ENCODE results near the gene FNDC11.
"Not testable (repeated sequence)": the region's sequence is repeated elsewhere in the genome, so short reads cannot be mapped to it uniquely, and the experiment has no call there.

Gene FNDC11

DNA sequence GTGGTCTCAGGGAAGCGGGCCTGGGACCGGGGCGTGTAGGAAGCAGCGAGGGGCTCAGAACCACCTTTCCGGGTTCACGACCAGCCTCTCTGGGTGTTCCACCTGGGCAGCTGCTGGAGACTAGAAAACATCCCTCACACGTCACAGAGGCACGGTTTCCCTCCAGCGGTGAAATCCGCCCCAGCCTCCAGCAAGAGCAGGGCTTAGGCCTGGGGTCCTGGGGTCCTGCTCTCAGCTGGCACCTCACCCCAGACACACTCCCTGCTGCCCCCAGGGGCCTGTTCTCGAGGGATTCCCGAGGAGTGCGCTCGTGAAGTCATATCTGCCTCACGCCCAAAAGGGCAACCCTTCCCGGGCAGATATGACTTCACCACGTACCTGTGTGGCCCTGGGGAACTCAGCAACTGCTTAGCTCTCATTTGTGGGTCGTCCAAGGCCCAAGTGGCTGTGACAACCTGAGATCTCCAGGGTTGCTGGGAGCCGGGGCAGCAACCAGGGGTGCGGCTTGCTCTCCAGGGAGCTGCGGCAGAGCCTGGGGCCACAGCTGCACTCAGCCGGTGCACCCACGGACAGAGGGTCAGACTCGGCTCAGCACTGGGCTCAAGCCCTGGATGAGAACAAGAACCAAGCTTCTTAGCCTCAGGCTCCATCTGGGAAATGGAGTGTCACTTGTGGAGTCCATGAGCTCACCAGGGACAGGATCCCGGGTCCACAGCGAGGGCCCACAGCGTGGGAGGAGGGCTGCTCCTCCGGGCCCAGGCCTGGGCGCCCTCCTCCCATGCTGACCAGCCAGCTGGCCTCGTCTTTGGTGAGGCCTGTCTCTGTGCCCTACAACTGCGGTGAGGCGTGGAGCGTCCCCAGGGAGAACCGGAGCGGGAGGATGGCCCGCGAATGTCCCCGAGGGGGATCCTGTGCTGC lies 661 bp downstream of the FNDC11 start:
- Histone ChIP-seq H3K4me1 (ENCODE audit: control insufficient read depth, insufficient read depth, low read length) (no peaks in the 10 kb centered on the region), H3K36me3 (ENCODE audit: control insufficient read depth, insufficient read depth, low read length) (no peaks in the 10 kb centered on the region), H3K27me3 (ENCODE audit: control insufficient read depth, insufficient read depth, low read length) (peaks cover 4% of the 10 kb centered on the region), H3K27ac (ENCODE audit: low read depth, low read length) (no peak overlapping the region), H3K4me3 (ENCODE audit: low read length) (no peak overlapping the region), H3K9ac (ENCODE audit: low read length) (no peak overlapping the region)

- H3K4me3 ChIP-seq (ENCODE audit: low read length), result no peak overlapping the region
- peaks cover 4% of the 10 kb centered on the region for H3K27me3 ChIP-seq (ENCODE audit: control insufficient read depth, insufficient read depth, low read length)
- no peak overlapping the region for H3K27ac ChIP-seq (ENCODE audit: low read depth, low read length)
- H3K4me1 ChIP-seq (ENCODE audit: control insufficient read depth, insufficient read depth, low read length), result no peaks in the 10 kb centered on the region
- H3K9ac ChIP-seq (ENCODE audit: low read length), result no peak overlapping the region
- peaks cover 7% of the 10 kb centered on the region for H3K36me3 ChIP-seq (ENCODE audit: control insufficient read depth, insufficient read depth, low read length)
These were observed 1.9 kb downstream of the FNDC11 start for GRCh38 chr20:63555661-63556381.

DNA sequence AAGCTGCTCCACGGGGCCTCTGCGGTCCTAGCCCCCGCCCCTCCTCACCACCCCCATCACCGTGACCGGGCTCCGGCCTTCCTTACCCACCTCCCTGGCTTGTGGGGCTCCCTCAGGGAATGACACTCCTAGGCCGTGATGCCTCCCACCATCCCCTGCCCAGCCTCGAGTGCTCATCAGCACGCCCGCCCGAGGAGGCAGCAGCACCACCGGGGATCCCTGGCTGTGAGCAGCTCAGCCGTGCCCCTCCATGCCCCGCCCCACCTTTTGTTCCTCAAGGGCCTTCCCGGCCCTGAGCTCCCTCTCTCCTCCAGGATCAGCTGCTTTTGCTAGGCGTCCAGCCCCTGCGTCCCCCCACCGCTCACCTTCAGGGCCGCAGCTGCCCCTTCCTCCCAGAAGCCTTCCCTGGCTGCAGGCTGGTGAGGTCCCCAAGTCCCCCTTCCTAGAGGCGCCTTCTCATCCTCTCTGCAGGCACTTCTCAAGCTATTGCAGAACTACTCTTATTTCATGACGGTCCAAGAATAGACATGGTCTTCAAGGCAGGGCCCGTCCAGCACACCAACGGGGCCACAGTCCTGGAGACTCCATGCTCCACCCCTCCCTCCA lies 3.0 kb downstream of the FNDC11 start:
- no peaks in the 10 kb centered on the region for H3K4me1 ChIP-seq (ENCODE audit: control insufficient read depth, insufficient read depth, low read length)
- H3K27ac ChIP-seq (ENCODE audit: low read depth, low read length), result no peak overlapping the region
- no peak overlapping the region for H3K9ac ChIP-seq (ENCODE audit: low read length)
- peaks cover 2% of the 10 kb centered on the region for H3K27me3 ChIP-seq (ENCODE audit: control insufficient read depth, insufficient read depth, low read length)
- H3K36me3 ChIP-seq (ENCODE audit: control insufficient read depth, insufficient read depth, low read length), result peaks cover 10% of the 10 kb centered on the region
- no peak overlapping the region for H3K4me3 ChIP-seq (ENCODE audit: low read length)

DNA sequence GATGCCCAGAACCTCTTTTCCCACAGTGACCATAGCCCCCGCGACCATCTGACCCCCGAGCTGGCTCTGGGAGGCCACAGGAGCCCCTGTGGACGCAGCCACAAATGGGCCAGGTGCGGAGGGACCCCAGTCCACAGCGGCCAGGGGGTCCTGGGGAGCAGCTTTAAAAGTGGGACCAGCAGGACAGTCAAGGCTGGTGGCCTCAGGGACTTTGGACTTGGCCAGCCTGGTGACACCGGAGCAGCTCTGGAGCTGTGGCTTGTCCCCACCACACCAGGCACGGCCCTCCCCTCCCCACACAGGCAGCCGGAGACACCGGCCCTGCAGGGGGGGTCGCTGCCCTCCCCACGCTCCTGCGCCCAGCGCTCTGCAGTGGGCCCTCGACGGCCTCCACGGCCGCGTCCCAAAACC lies 3.5 kb downstream of the FNDC11 start:
- H3K4me1 ChIP-seq (ENCODE audit: control insufficient read depth, insufficient read depth, low read length), result no peaks in the 10 kb centered on the region
- H3K4me3 ChIP-seq (ENCODE audit: low read length), result no peak overlapping the region
- no peak overlapping the region for H3K27ac ChIP-seq (ENCODE audit: low read depth, low read length)
- peaks cover 13% of the 10 kb centered on the region for H3K36me3 ChIP-seq (ENCODE audit: control insufficient read depth, insufficient read depth, low read length)
- peaks cover 2% of the 10 kb centered on the region for H3K27me3 ChIP-seq (ENCODE audit: control insufficient read depth, insufficient read depth, low read length)
- no peak overlapping the region for H3K9ac ChIP-seq (ENCODE audit: low read length)

GRCh38 chr20:63558804-63559484 lies 5.0 kb downstream of the FNDC11 start:
- no peak overlapping the region for H3K4me3 ChIP-seq (ENCODE audit: low read length)
- no peaks in the 10 kb centered on the region for H3K4me1 ChIP-seq (ENCODE audit: control insufficient read depth, insufficient read depth, low read length)
- no peak overlapping the region for H3K9ac ChIP-seq (ENCODE audit: low read length)
- H3K27ac ChIP-seq (ENCODE audit: low read depth, low read length), result no peak overlapping the region
- H3K36me3 ChIP-seq (ENCODE audit: control insufficient read depth, insufficient read depth, low read length), result peaks cover 14% of the 10 kb centered on the region
- H3K27me3 ChIP-seq (ENCODE audit: control insufficient read depth, insufficient read depth, low read length), result peaks cover 2% of the 10 kb centered on the region

DNA sequence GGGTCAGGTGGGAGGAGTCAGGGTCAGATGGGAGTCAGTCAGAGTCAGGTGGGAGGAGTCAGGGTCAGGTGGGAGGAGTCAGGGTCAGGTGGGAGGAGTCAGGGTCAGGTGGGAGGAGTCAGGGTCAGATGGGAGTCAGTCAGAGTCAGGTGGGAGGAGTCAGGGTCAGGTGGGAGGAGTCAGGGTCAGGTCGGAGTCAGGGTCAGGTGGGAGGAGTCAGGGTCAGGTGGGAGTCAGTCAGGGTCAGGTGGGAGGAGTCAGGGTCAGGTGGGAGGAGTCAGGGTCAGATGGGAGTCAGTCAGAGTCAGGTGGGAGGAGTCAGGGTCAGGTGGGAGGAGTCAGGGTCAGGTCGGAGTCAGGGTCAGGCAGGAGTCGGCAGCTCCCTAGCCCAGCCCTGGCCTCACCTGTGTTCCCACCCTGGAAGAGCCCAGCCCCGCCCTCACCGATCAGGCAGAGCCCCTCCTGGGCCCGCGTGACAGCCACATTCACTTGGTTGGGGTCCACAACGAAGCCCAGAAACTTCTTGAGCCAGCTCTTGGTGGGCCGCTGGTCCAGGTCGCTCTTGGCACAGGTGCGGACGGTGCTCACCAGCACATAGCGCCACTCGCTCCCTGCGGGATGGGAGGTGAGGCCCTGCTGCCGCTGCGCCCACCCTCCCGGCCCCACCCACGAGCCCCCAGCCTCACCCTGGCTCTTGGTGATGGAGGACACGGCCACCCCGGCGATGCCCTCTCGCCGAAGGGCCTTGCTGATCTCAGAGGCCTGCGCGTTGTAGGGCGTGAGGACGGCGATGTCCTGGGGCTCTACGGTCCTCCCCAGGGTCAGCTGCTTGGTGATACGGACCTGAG lies 5.8 kb downstream of the FNDC11 start:
- H3K36me3 ChIP-seq (ENCODE audit: control insufficient read depth, insufficient read depth, low read length), result peaks cover 14% of the 10 kb centered on the region

GRCh38 chr20:63560333-63560805 lies 6.4 kb downstream of the FNDC11 start:
- no peaks in the 10 kb centered on the region for H3K4me1 ChIP-seq (ENCODE audit: control insufficient read depth, insufficient read depth, low read length)
- no peak overlapping the region for H3K4me3 ChIP-seq (ENCODE audit: low read length)
- no peak overlapping the region for H3K9ac ChIP-seq (ENCODE audit: low read length)
- H3K27ac ChIP-seq (ENCODE audit: low read depth, low read length), result no peak overlapping the region
- no peaks in the 10 kb centered on the region for H3K27me3 ChIP-seq (ENCODE audit: control insufficient read depth, insufficient read depth, low read length)
- H3K36me3 ChIP-seq (ENCODE audit: control insufficient read depth, insufficient read depth, low read length), result peaks cover 14% of the 10 kb centered on the region

More for the DNA sequence above, 5.8 kb downstream of the FNDC11 start:
- not testable (repeated sequence) for H3K27ac ChIP-seq (ENCODE audit: low read depth, low read length); H3K27me3 ChIP-seq (ENCODE audit: control insufficient read depth, insufficient read depth, low read length); H3K9ac ChIP-seq (ENCODE audit: low read length); H3K4me3 ChIP-seq (ENCODE audit: low read length); H3K4me1 ChIP-seq (ENCODE audit: control insufficient read depth, insufficient read depth, low read length)

GRCh38 chr20:63560856-63561609 lies 7.1 kb downstream of the FNDC11 start:
- Histone ChIP-seq H3K27ac (ENCODE audit: low read depth, low read length) (no peak overlapping the region), H3K27me3 (ENCODE audit: control insufficient read depth, insufficient read depth, low read length) (no peaks in the 10 kb centered on the region), H3K4me1 (ENCODE audit: control insufficient read depth, insufficient read depth, low read length) (no peaks in the 10 kb centered on the region), H3K4me3 (ENCODE audit: low read length) (no peak overlapping the region), H3K36me3 (ENCODE audit: control insufficient read depth, insufficient read depth, low read length) (peaks cover 14% of the 10 kb centered on the region), H3K9ac (ENCODE audit: low read length) (no peak overlapping the region)

DNA sequence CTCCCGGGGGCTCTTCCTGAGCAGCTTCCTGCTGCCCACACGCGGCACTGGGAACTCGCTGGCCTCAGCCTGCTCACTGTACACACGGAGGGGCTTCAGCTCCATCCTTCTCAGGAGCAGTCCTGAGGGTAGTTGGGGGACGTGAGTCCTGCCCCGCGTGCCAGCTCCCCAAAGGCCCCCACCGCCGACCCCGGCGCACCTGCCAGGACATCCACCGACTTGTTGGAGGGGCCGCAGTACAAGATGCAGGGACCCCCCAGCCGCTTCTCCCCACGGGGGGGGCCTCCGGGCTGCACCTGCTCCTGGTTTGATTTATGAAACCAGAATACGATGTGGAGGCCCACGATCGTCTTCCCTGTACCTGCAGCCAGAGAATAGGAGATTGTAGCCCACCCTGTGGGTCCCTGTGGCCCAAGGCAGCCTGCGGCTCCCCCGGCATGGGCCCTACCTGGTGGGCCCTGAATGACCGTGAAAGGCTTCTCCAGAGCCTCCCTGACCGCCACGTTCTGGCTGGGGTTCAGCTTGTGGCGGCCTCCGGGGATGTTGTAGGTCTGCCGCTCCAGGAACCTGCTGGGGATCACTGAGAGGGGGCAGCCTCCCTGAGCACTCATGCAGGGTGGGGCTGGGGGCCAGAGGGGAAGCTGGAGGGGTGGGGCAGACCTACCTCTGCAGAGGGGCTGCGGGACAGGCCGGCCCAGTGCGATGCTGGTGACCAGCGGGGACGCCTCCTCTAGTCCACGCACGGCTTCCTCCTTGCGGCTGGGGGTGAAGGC lies 7.9 kb downstream of the FNDC11 start:
- Histone ChIP-seq H3K4me1 (ENCODE audit: control insufficient read depth, insufficient read depth, low read length) (no peaks in the 10 kb centered on the region), H3K9ac (ENCODE audit: low read length) (no peak overlapping the region), H3K4me3 (ENCODE audit: low read length) (no peak overlapping the region), H3K36me3 (ENCODE audit: control insufficient read depth, insufficient read depth, low read length) (peaks cover 14% of the 10 kb centered on the region), H3K27me3 (ENCODE audit: control insufficient read depth, insufficient read depth, low read length) (no peaks in the 10 kb centered on the region), H3K27ac (ENCODE audit: low read depth, low read length) (no peak overlapping the region)

DNA sequence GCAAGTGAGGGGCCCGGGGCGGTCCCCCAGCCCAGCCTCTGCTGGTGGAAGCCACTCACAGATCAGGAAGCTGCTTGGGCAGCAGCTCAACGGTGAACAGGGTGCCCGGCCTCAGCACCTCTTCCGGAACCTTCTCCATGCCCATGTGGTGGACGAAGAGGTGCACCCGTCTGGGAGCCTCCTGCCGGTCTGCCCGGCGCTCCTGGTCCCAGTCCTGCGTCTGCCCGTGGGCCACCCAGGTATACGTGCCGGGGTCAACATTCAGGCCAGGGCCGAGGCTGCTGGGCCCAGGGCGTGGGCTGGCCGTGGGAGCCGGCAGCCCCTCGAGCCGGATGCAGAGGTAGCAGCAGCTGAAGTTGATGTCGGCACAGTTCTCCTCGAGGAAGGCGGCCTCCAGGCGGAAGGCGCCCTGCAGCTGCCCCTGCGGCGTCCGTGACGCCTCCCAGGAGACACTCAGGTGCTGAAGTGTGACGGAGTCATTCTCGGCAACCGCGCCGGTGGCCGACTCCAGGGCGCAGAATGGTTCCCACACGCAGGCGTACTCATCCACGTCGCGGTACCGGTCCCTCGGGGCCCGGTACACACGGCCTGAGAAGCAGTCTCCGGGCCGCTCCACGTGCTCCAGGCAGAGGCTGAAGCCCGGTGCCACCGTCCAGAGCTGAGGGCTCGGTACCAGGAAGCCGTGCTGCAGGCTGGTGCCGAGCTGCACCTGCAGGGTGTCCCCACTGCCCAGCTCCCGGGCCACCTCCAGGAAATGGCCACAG lies 8.7 kb downstream of the FNDC11 start:
- Histone ChIP-seq H3K36me3 (ENCODE audit: control insufficient read depth, insufficient read depth, low read length) (peaks cover 14% of the 10 kb centered on the region), H3K4me1 (ENCODE audit: control insufficient read depth, insufficient read depth, low read length) (no peaks in the 10 kb centered on the region), H3K9ac (ENCODE audit: low read length) (no peak overlapping the region), H3K27ac (ENCODE audit: low read depth, low read length) (no peak overlapping the region), H3K4me3 (ENCODE audit: low read length) (no peak overlapping the region), H3K27me3 (ENCODE audit: control insufficient read depth, insufficient read depth, low read length) (no peaks in the 10 kb centered on the region)
